Activated naive CD8-positive, alpha-beta T cell (primary cell): Measurements from ENCODE around the gene MAPKAP1.

ENCODE experiments used
- H3K27ac Mint-ChIP-seq: one replicate; pipeline ENCODE4 v1.8.0; 2021; ENCODE audit warnings: mixed read lengths
- H3K27me3 Mint-ChIP-seq: one replicate; pipeline ENCODE4 v1.8.0; 2021; ENCODE audit warnings: mixed read lengths
- H3K36me3 Mint-ChIP-seq: one replicate; pipeline ENCODE4 v1.8.0; 2021; ENCODE audit warnings: mixed read lengths
- H3K4me1 Mint-ChIP-seq: one replicate; pipeline ENCODE4 v1.8.0; 2021; ENCODE audit warnings: low read depth, mixed read lengths
- H3K4me3 Mint-ChIP-seq: one replicate; pipeline ENCODE4 v1.8.0; 2021; ENCODE audit warnings: mild to moderate bottlenecking, mixed read lengths
- H3K9me3 Mint-ChIP-seq: one replicate; pipeline ENCODE4 v1.8.0; 2021; ENCODE audit warnings: low read depth, mixed read lengths

The MAPKAP1 gene

DNA sequence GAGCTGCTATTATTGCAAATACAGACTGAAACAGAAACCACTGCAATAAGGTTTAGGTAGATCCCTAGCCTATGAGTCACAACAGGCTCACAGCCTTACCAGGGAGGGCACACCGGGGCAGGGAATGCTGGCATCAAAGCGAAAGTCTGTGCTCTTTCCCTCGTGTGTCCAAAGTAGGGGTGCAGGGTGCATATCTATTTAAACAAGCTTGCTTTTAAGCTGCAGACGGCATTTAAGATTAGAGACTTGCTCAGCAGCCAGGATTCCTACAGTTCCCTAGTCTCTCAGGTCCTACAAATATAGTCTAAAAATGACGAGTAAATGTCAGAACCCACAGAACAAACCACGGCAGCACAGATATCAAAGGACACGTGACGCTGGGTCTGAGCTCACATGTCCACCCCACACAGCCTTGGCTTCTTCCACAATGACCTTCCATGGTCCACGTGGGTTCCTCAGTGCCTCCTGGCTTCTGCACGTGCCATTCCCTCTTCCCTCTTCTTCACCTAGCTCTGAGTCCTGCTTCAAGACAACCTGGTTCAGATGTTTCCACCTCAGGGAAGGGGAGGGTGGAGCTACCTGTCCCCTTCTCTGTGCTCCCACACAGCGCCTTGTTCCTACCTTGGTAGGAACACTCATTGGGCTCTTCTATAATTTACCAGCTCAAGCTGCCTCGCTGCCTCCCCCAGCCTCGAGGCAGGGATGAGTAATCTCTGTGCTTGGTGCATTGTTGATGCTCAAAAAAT, 193.2 kb downstream of the MAPKAP1 start:
- Mint-ChIP-seq H3K9me3 (no peaks in the 10 kb centered on the region), H3K36me3 (peaks cover 3% of the 10 kb centered on the region), H3K27ac (peak overlapping the region; percentile 58), H3K27me3 (no peaks in the 10 kb centered on the region), H3K4me1 (peaks cover 15% of the 10 kb centered on the region), H3K4me3 (no peak overlapping the region)

DNA sequence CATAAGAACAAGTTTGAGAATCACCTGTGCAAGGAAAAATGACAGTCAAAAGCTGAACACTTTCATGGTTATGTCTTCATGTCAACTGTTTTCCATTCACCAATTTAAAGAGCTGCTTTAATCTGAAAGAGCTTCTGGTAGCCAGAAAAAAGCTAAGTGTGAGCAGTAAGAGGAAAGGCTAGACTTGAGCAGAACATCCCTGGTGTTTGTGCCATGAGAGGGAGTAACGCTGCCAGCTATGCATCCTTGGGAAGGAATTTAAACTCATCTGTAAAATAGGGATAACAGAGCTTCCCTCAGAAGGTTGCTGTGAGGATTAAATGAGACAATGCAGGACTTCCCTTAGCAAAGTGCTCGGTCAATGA, 193.7 kb downstream of the MAPKAP1 start:
- Mint-ChIP-seq H3K36me3 (peaks cover 3% of the 10 kb centered on the region), H3K27ac (peak overlapping the region; percentile 58), H3K4me3 (no peak overlapping the region), H3K4me1 (peaks cover 15% of the 10 kb centered on the region), H3K9me3 (no peaks in the 10 kb centered on the region), H3K27me3 (no peaks in the 10 kb centered on the region)

DNA sequence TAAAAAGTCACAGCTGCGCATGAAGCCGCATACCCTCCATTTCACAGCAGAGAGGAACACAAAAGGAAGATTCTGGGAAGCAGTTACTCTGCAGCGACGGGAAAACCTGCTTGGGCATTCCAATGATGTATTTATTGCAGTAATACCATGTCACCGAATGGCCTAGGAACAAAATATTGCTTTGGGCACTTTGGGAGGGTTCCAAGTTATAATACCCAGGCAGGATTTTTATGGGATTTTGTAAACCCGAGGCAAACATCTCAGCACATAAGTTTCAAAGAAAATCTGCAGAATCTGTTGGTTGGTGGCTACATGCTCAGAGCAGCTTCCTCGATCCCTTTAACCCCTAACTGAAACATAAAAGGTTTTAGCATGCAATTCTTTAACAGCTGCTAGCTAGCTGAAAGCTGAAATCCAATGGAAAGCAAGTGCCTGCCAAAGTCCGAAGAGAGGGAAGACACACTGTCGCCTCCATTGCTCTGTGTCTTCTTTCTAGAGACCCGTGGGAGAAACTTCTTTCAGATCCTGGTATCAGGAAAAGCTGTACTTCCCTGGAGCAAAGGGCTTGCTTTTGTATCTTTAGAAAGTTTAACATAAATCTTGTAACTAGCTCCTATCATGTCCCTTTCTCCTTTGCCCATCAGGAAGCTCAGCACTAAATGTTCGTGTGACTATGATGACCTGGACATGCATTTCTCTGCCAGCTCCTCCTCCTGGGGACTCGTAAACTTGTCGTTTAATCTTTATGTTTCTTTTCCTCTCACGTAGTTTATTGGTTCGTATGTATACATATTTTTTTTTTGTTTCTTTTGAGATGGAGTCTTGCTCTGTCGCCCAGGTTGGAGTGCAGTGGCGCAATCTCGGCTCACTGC, 195.0 kb downstream of the MAPKAP1 start:
- no peaks in the 10 kb centered on the region for H3K9me3 Mint-ChIP-seq
- H3K27ac Mint-ChIP-seq, result no peak overlapping the region
- no peak overlapping the region for H3K4me3 Mint-ChIP-seq
- peaks cover 6% of the 10 kb centered on the region for H3K36me3 Mint-ChIP-seq
- no peaks in the 10 kb centered on the region for H3K27me3 Mint-ChIP-seq
- peaks cover 15% of the 10 kb centered on the region for H3K4me1 Mint-ChIP-seq

DNA sequence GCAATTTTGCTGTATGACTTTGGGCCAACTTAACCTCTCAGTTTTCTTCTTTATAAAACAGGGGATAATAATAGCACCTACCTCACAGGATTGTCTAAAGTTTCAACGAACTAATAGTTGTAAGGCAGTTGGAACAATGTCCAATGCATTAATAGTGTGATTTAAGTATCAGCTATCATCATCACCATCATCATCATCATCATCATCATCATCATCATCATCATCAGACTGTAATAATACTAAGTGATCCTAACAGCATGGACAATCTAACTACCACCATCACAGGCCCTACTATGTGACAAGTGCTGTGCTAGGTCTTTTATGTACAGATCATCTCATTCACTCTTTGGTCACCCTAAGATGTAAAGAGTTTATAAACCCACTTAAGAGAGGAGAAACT, 196.0 kb downstream of the MAPKAP1 start:
- no peaks in the 10 kb centered on the region for H3K9me3 Mint-ChIP-seq
- H3K4me3 Mint-ChIP-seq, result no peak overlapping the region
- no peaks in the 10 kb centered on the region for H3K27me3 Mint-ChIP-seq
- peaks cover 9% of the 10 kb centered on the region for H3K36me3 Mint-ChIP-seq
- no peak overlapping the region for H3K27ac Mint-ChIP-seq
- H3K4me1 Mint-ChIP-seq, result peaks cover 15% of the 10 kb centered on the region

DNA sequence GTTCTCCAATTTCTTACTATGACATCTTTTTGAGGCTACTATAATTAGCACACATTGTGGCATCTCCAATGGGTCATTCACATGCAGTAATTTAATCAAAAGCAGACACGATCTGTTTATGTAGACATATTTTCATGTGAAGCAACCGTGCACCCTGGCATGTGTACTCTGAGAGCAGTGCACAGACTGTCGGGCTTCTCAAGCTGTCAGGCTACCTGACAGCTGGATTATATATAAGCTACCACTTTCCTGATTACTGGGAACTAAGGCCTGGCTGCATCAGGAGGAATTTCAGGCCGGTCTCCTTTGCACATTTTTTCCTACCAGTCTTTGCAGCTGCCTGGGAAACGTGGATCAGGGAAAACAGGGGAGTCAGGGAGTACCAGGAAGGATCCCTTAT, 197.5 kb downstream of the MAPKAP1 start:
- no peak overlapping the region for H3K4me3 Mint-ChIP-seq
- H3K27ac Mint-ChIP-seq, result no peak overlapping the region

DNA sequence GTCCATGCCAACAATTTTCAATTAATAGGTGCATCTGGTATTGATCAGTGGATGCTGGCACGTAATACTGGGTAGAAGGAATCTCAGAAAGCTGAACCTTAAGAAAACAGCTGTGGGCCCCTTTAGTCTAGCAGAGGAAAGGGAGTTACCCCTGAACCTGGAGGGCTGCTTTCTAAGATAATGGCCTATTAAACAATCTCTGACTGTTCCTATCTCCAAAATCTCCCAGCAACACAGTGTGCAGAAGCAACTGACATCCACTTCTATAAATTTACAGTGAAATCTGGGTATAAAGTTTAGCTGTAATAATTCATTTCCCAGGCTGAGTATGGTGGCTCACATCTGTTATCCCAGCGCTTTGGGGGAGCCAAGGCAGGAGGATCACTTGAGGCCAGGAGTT, 198.8 kb downstream of the MAPKAP1 start:
- Mint-ChIP-seq H3K36me3 (peaks cover 18% of the 10 kb centered on the region), H3K27me3 (no peaks in the 10 kb centered on the region), H3K4me1 (peaks cover 1% of the 10 kb centered on the region), H3K9me3 (no peaks in the 10 kb centered on the region), H3K27ac (no peak overlapping the region), H3K4me3 (no peak overlapping the region)

More for the DNA sequence above, 197.5 kb downstream of the MAPKAP1 start:
- H3K9me3 Mint-ChIP-seq, result no peaks in the 10 kb centered on the region
- H3K4me1 Mint-ChIP-seq, result peaks cover 14% of the 10 kb centered on the region
- H3K27me3 Mint-ChIP-seq, result no peaks in the 10 kb centered on the region
- H3K36me3 Mint-ChIP-seq, result peaks cover 17% of the 10 kb centered on the region

DNA sequence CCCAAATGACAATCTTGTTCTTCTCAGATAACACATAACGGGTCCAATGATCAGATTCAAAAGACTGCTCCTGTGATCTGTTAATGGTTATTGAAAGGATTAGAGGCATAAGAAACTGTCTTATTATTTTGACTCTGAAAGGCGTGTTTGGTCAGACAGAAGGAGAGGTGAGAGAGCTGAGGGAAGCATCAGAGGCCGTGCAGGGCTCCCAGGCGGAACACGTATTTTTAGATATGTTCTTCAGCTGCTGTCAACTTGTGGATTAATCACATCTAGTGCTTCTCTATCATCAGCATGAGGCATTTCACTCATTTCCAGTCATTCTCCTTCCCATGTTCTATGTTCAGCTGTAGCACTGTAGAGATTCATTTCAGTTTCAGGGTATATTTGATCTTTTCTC, 199.8 kb downstream of the MAPKAP1 start:
- Mint-ChIP-seq H3K27me3 (no peaks in the 10 kb centered on the region), H3K9me3 (no peaks in the 10 kb centered on the region), H3K36me3 (peaks cover 22% of the 10 kb centered on the region), H3K27ac (no peak overlapping the region), H3K4me3 (no peak overlapping the region), H3K4me1 (no peaks in the 10 kb centered on the region)

- H3K9me3 Mint-ChIP-seq, result no peaks in the 10 kb centered on the region
- H3K36me3 Mint-ChIP-seq, result peaks cover 27% of the 10 kb centered on the region
- no peaks in the 10 kb centered on the region for H3K4me1 Mint-ChIP-seq
- H3K27ac Mint-ChIP-seq, result no peak overlapping the region
- no peaks in the 10 kb centered on the region for H3K27me3 Mint-ChIP-seq
- H3K4me3 Mint-ChIP-seq, result no peak overlapping the region
These were observed 201.0 kb downstream of the MAPKAP1 start for GRCh38 chr9:125505988-125506438.

DNA sequence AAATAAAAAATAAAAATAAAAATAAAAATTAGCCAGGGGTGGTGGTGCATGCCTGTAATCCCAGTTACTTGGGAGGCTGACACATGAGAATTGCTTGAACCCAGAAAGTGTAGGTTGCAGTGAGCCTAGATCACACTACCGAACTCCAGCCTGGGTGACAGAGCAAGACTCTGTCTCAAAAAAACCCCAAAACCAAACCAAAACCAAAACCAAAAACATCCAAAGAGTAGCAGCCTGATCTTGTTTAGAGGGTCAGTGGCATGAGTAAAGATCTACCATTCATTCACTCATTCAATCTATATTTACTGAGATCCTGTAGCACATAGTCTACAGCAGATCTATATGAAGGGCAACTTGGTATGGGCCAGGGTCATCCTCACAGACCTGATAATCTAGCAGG, 202.4 kb downstream of the MAPKAP1 start:
- H3K27me3 Mint-ChIP-seq, result no peaks in the 10 kb centered on the region
- no peaks in the 10 kb centered on the region for H3K9me3 Mint-ChIP-seq
- no peak overlapping the region for H3K27ac Mint-ChIP-seq
- no peak overlapping the region for H3K4me3 Mint-ChIP-seq
- peaks cover 34% of the 10 kb centered on the region for H3K36me3 Mint-ChIP-seq
- H3K4me1 Mint-ChIP-seq, result no peaks in the 10 kb centered on the region

DNA sequence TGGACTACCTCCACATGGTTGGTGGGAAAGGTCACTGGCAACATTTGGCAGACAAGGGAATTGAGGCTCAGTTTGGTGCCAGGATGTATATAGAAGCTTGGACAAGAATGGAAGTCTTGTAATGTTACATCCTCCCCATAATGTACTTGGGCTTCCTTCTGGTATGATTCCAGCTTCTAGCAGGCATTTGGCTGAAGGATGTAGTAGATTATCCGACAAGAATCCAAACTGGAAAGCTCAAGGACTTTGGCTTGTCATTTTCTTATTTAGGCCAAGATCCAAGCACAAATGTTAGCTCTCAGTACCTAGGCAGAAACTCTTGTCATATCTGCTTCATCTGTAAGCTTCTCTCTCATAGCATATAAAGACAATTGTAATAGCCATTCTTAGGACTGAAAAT, 209.1 kb downstream of the MAPKAP1 start:
- H3K27ac Mint-ChIP-seq, result no peak overlapping the region
- H3K36me3 Mint-ChIP-seq, result peaks cover 20% of the 10 kb centered on the region
- H3K27me3 Mint-ChIP-seq, result no peaks in the 10 kb centered on the region
- H3K4me3 Mint-ChIP-seq, result no peak overlapping the region
- peaks cover 3% of the 10 kb centered on the region for H3K4me1 Mint-ChIP-seq
- no peaks in the 10 kb centered on the region for H3K9me3 Mint-ChIP-seq

DNA sequence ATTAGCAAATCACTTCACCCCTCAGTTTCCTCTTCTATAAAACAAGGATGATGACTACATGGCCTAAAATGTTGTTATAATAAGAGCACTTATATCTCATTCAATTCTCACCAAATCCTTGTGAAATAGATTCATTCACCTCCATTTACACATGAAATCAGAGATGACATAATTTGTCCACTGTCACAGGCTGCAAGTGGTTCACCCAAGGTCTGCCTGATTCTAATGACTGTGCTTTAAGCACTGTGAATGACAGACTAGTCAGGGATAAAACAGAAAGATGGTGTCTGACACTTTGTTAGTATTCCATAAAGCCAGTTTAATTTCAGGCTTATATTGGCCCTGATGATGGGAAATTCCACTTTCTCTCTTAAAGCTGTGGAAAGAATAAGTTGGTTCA, 209.5 kb downstream of the MAPKAP1 start:
- Mint-ChIP-seq H3K4me1 (peaks cover 3% of the 10 kb centered on the region), H3K27me3 (no peaks in the 10 kb centered on the region), H3K4me3 (no peak overlapping the region), H3K9me3 (no peaks in the 10 kb centered on the region), H3K36me3 (peaks cover 20% of the 10 kb centered on the region), H3K27ac (no peak overlapping the region)

- H3K9me3 Mint-ChIP-seq, result no peaks in the 10 kb centered on the region
- H3K4me3 Mint-ChIP-seq, result no peak overlapping the region
- H3K36me3 Mint-ChIP-seq, result peaks cover 19% of the 10 kb centered on the region
- no peaks in the 10 kb centered on the region for H3K27me3 Mint-ChIP-seq
- H3K4me1 Mint-ChIP-seq, result peaks cover 3% of the 10 kb centered on the region
- no peak overlapping the region for H3K27ac Mint-ChIP-seq
These were observed 210.6 kb downstream of the MAPKAP1 start for GRCh38 chr9:125496313-125496834.

GRCh38 chr9:125495172-125496119, 211.6 kb downstream of the MAPKAP1 start:
- H3K4me3 Mint-ChIP-seq, result no peak overlapping the region
- H3K27me3 Mint-ChIP-seq, result no peaks in the 10 kb centered on the region
- peaks cover 11% of the 10 kb centered on the region for H3K36me3 Mint-ChIP-seq
- H3K9me3 Mint-ChIP-seq, result no peaks in the 10 kb centered on the region
- H3K4me1 Mint-ChIP-seq, result peaks cover 3% of the 10 kb centered on the region
- no peak overlapping the region for H3K27ac Mint-ChIP-seq

DNA sequence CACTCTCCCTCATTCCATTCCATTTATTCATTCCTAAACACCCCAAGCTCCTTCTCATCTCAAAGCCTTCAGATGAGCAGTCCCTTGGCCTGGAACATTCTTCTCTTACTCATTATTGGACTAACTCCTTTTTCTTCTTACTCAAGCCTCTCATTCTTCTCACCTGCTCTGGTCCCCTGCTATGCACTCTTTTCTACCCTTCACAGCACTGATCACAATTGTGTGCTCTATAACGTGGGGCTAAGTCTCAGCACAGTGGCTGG, 212.4 kb downstream of the MAPKAP1 start:
- Mint-ChIP-seq H3K9me3 (no peaks in the 10 kb centered on the region), H3K27me3 (no peaks in the 10 kb centered on the region), H3K36me3 (peaks cover 9% of the 10 kb centered on the region), H3K4me1 (peaks cover 3% of the 10 kb centered on the region), H3K27ac (no peak overlapping the region), H3K4me3 (no peak overlapping the region)
